Measurements from ENCODE around the gene TMIE. TPM values are rescaled to one million over a fixed set of nuclear protein-coding genes. Genes with fewer than 3 reads are reported as not detected.
A peak's percentile ranks its signal among the peaks of the same experiment; 100 is the strongest.

The TMIE gene
- polyA plus RNA-seq, 3 donors, result not detected

- TF ChIP-seq CTCF (IDR thresholded peaks at IDR 0.05), result no peak
- peaks cover 11 to 13% of the 10 kb centered on the region in 2 donors for H3K4me1 ChIP-seq (ENCODE audit: control insufficient read depth in 1 of 2, insufficient read depth in 2 of 2, low read length in 2 of 2)
- no peak overlapping the region for H3K4me2 ChIP-seq (replicated peaks; ENCODE audit: extremely low read depth, low read length, poor library complexity, severe bottlenecking)
- peaks cover 0 to 9% of the 10 kb centered on the region in 2 donors for H3K36me3 Mint-ChIP-seq
- H3K79me2 ChIP-seq (ENCODE audit: insufficient read depth, low read length), result no peaks in the 10 kb centered on the region
- H3K27me3 ChIP-seq (ENCODE audit: control insufficient read depth in 2 of 2, insufficient read depth in 2 of 2, low read length in 2 of 2), result no peaks in the 10 kb centered on the region
- no peaks in the 10 kb centered on the region for H4K20me1 ChIP-seq (ENCODE audit: insufficient read depth, low read length)
- peaks cover 14% of the 10 kb centered on the region for H3K4me1 Mint-ChIP-seq
- H3K4me3 ChIP-seq (replicated peaks in 1 of 3; ENCODE audit: low read depth in 2 of 3, low read length in 3 of 3), result no peak overlapping the region
- WGBS (ENCODE audit: insufficient coverage), result 100% methylated on average over 5 of the region's 10 CpGs
- H2AFZ ChIP-seq (ENCODE audit: insufficient read depth, low read depth, low read length, poor library complexity, severe bottlenecking), result no peak overlapping the region
- H3K27me3 Mint-ChIP-seq (ENCODE audit: low read depth in 3 of 3), result peaks cover 1 to 4% (median 2%) of the 10 kb centered on the region in 3 donors
- H3K36me3 ChIP-seq (replicated peaks in 1 of 2; ENCODE audit: control insufficient read depth in 1 of 2, insufficient read depth in 2 of 2, low read length in 2 of 2), result no peaks in the 10 kb centered on the region
- no peak for DNase-seq
- H3K9me3 ChIP-seq (replicated peaks in 1 of 2; ENCODE audit: control insufficient read depth in 1 of 2, insufficient read depth in 1 of 2, low read length in 2 of 2), result no peaks in the 10 kb centered on the region
- intact Hi-C loops (cut with micrococcal nuclease), result no loop called here
- H3K4me3 Mint-ChIP-seq, result no peak overlapping the region
- no peak overlapping the region for H3K27ac ChIP-seq (ENCODE audit: low read depth in 1 of 2, low read length in 2 of 2)
- no peak overlapping the region for H3K9ac ChIP-seq (ENCODE audit: insufficient read depth, low read length, poor library complexity, severe bottlenecking)
- H3K9me3 Mint-ChIP-seq, result no peaks in the 10 kb centered on the region
- no peak overlapping the region for H3K27ac Mint-ChIP-seq
Measured at GRCh38 chr3:46681387-46681786, 19.8 kb upstream of the TMIE start.

- Mint-ChIP-seq H3K4me3 (peak overlapping the region in 1 of 2 donors; percentile 46), H3K27me3 (ENCODE audit: low read depth in 3 of 3) (peaks cover 1 to 4% (median 2%) of the 10 kb centered on the region in 3 donors), H3K4me1 (peaks cover 13% of the 10 kb centered on the region), H3K9me3 (no peaks in the 10 kb centered on the region), H3K36me3 (peaks cover 0 to 9% of the 10 kb centered on the region in 2 donors), H3K27ac (peak overlapping the region in 1 of 7 donors; percentile 60)
- 43% methylated on average over 11 of the region's 13 CpGs for WGBS (ENCODE audit: insufficient coverage)
- no peaks in the 10 kb centered on the region for H3K36me3 ChIP-seq (replicated peaks in 1 of 2; ENCODE audit: control insufficient read depth in 1 of 2, insufficient read depth in 2 of 2, low read length in 2 of 2)
- no peak overlapping the region for H3K4me3 ChIP-seq (replicated peaks in 1 of 3; ENCODE audit: low read depth in 2 of 3, low read length in 3 of 3)
- DNase-seq, result peak; percentile 13 to 39 (median 20)
- H3K4me1 ChIP-seq (ENCODE audit: control insufficient read depth in 1 of 2, insufficient read depth in 2 of 2, low read length in 2 of 2), result peaks cover 11 to 13% of the 10 kb centered on the region in 2 donors
- no peaks in the 10 kb centered on the region for H3K27me3 ChIP-seq (ENCODE audit: control insufficient read depth in 2 of 2, insufficient read depth in 2 of 2, low read length in 2 of 2)
- H3K27ac ChIP-seq (ENCODE audit: low read depth in 1 of 2, low read length in 2 of 2), result no peak overlapping the region
- no peaks in the 10 kb centered on the region for H3K9me3 ChIP-seq (replicated peaks in 1 of 2; ENCODE audit: control insufficient read depth in 1 of 2, insufficient read depth in 1 of 2, low read length in 2 of 2)
- intact Hi-C loops (cut with micrococcal nuclease), result no loop called here
- no peak overlapping the region for H3K4me2 ChIP-seq (replicated peaks; ENCODE audit: extremely low read depth, low read length, poor library complexity, severe bottlenecking)
- H3K79me2 ChIP-seq (ENCODE audit: insufficient read depth, low read length), result no peaks in the 10 kb centered on the region
- H3K9ac ChIP-seq (ENCODE audit: insufficient read depth, low read length, poor library complexity, severe bottlenecking), result no peak overlapping the region
- no peak for TF ChIP-seq CTCF (IDR thresholded peaks at IDR 0.05)
- H4K20me1 ChIP-seq (ENCODE audit: insufficient read depth, low read length), result no peaks in the 10 kb centered on the region
- no peak overlapping the region for H2AFZ ChIP-seq (ENCODE audit: insufficient read depth, low read depth, low read length, poor library complexity, severe bottlenecking)
Measured at GRCh38 chr3:46681856-46682540, 19.2 kb upstream of the TMIE start.
